HG03520 (cell line): ENCODE measurements around the gene COL7A1.
"Not testable (repeated sequence)": the region's sequence is repeated elsewhere in the genome, so short reads cannot be mapped to it uniquely, and the experiment has no call there.

ENCODE experiments used
- ATAC-seq: cut with Tn5 transposase; IDR thresholded peaks from one replicate; pipeline ENCODE4 v1.9.1; 2021; ENCODE audit warnings: mild to moderate bottlenecking, moderate library complexity; ENCODE audit not compliant: unreplicated experiment

The COL7A1 gene

DNA sequence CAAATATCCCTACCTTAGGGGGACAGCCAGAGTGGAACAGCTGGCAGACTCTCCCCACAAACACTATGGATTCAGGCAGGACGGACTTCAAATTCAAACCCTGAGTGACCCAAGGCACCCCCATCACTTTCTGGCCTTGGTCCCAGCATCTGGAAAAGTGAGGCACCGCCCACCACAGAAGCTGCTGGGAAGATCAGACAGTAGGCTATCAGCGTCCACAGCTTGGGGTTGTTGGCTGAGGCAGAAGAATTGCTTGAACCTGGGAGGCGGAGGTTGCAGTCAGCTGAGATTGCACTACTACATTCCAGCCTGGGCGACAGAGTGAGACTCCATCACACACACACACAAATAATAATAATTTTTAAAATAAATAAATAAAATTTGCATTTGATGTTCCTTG lies 47.0 kb downstream of the COL7A1 start:
- no peak for ATAC-seq

DNA sequence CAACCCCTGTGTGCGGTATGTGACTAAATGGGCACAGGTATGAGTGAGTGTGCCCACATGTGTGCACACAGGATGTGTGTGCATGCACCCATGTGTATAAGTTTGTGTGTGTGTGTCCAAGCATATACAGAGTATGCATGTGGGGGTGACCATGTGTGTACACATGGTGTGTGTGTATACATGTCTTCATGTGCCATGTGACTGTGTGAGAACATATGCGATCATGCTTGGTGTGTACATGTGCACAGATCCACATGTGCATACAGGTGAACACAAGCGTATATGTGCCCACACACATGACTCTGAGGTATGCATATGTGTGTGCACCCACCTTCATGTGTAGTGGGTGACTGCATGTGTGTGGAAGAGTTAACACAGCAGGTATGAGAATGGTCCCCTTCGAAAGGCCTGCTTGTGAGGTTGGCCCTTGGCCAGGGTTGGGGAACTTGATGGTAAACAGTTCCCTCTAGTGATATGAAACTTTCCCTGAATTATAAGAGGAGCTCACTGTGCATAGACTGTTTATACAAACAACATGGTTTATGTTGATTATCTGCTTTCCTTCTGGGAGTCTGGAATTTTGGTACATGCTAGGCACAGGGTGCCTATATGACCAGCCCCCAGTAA lies 48.8 kb downstream of the COL7A1 start:
- ATAC-seq, result no peak

DNA sequence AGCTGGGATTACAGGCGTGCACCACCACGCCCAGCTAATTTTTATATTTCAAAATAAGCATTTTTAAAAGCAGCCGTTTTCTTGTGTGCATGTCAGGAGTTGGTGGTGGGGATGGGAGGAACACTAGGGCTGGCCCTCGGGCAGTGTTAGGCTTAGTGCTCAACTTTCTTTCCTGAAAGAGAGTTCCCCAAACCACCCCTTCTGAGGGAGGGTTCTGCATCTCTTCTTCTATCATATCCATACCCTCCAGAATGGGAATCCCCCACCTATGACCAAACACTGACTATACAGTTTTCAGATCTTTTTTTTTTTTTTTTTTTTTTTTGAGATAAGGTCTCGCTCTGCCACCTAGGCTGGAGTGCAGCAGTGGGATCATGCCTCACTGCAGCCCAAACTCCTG lies 51.0 kb downstream of the COL7A1 start:
- no peak for ATAC-seq

DNA sequence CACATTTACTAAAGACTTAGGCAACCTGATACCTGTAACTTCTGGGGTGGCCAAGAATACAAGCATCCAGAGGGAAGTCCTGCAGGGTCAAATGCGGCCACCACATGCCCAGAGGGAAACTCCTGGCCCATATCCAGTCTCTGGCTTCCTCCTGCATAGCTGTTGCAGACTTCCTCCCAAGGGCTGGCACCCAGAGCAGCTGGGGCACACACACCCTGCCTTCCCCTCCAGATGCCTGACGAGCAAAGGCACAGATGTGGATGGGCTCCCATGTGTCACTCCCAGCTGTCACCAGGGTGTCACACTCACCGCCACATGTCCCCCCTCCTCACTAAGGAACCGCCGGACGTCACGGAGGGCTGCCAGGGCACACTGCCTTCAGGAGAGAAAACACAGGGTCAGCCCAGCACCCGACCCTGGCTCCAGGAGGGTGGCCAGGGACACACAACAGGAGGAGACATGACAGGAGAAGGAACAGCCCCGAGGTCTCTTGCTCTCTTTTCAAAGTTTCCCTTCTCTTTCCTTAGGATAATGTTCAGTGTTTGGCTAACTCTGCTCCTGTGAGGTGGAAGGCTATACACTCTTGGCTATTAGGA lies 51.8 kb downstream of the COL7A1 start:
- ATAC-seq, result no peak

DNA sequence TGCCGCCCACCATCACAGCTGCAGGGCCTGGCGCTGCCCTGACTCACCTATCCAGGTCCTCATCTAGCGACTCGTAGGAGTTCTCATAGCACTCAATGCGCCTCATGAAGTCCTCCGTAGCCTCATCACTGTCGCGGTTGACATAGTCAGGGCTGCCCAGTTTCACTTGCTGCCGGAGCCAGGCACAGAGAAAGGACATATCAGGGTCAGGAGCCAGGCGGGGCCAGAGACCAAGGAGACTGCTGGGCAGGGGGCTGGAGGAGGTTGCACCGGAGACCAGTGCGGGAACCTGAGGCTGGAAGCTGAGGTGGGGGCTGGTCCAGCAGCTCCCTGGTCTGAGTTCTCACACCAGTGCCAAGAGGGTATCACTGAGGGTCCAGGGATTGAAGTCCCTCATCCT lies 56.7 kb downstream of the COL7A1 start:
- ATAC-seq, result no peak

DNA sequence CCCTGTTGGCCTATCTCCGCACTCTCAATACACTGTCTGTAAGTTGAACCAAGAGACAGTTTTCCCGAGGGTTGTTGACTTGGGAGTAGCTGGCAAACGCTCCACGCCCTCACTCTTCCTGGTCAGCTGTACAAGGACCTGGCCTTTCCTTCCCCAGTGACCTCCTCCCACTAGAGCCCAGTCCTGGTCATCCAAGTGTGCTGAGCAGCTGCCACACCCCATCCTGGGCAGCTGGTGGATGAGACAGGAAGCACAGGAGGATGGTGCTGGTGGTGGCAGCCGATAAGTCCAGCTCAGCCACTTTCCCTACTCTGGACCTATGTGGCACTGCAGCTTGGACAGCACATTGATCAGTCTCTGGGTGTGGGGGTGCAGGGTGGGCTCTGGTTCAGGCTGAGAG lies 58.3 kb downstream of the COL7A1 start:
- ATAC-seq, result no peak

DNA sequence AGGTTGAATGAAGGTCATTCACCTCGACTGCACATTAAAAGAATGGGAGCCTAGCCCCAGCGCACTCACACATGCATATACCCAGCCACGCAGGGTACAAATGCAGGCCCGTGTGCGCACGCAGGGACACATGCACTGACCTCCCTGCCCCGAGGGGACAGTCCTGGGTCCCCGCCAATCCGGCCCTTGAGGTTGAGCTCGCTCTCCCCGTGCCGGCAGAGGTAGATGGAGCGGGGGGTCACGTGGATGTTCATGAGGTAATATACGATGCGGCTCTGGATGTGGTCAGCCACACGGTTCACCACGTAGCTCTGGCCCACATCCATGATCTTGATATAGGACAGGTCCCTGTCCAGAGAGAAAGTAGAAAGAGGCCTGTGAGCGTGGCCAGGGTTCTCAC lies 59.0 kb downstream of the COL7A1 start:
- no peak for ATAC-seq

DNA sequence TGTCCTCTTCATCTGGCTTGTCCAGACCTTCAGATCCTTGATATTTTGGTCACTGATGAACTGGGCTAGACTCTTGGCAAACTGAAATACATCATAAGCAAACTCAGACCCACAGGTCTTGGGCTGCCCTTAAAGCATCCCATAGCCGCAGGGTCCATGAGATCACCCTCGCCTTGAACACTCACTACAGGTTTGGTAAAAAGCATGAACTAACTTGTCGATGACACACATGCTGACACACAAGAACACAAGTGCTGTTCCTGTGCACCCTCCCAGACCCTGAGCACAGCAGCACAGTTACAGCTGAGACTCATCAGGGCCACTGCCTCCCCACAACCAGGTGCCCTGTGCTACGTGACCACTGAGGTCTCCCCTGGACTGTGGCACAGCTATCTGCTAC lies 59.6 kb downstream of the COL7A1 start:
- no peak for ATAC-seq

DNA sequence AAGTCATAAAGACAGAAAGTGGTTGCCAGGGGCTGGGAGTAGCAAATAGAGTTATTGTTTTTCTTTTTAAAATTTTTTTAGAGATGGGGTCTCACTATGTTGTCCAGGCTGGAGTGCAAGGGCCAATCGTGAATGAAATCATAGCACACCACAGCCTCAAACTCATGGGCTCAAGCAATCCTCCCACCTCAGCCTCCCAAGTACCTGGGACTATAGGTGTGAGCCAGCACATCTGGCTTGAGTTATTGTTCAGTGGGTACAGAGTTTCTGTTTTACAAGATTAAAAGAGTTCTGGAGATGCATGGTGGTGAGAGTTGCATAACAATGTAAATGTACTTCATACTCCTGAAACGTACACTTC lies 62.2 kb downstream of the COL7A1 start:
- no peak for ATAC-seq

DNA sequence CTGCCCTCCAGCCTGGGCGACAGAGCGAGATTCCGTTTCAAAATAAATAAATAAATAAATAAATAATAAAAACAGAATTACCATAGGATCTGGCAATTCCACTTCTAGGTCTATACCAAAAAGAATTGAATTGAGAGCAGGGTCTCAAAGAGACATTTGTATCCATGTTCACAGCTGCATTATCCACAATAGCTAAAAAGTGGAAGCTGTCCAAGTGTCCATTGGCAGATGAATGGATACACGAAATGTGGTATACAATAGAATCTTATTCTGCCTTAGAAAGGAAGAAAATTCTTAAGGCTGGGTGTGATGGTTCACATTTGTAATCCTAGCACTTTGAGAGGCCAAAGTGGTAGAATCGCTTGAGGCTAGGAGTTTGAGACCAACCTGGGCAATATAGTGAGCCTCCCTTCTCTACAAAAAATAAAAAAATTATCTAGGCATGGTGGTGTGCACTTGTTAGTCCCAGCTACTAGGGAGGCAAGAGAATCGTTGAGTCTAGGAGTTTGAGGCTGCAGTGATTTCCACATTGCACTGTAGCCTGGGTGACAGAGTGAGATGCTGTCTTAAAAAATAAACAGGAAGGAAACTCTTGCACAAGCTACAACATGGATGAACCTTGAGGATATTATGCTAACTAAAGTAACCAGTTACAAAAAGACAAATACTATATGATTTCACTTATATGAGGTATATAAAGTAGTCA lies 62.7 kb downstream of the COL7A1 start:
- ATAC-seq, result no peak

DNA sequence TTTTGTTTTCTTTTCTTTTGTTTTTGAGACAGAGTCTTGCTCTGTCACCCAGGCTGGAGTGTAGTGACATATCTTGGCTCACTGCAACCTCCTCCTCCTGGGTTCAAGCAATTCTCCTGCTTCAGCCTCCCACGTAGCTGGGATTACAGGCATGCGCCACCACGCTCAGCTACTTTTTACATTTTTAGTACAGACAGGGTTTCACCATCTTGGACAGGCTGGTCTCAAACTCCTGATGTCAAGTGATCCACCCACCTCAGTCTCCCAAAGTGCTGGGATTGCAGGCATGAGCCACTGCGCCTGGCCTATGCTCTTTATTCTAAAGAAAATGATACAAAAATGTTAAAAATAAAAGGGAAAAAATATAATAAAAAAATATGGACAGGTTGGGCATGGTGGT lies 64.4 kb downstream of the COL7A1 start:
- ATAC-seq, result not testable (repeated sequence)

DNA sequence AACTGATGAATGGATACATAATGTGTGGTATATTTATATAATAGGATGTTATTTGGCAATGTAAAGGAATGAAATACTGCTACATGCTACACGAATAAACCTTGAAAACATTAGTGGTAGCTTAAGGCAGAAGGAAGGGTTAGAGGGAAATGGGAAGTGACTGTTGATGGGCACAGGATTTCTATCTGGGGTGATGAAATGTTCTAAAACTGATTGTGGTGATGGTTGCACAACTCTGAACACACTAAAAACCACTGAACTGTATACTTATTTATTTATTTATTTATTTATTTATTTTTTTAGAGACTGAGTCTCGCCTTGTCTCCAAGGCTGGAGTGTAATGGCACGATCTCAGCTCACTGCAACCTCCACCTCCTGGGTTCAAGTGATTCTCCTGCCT lies 66.4 kb downstream of the COL7A1 start:
- no peak for ATAC-seq

DNA sequence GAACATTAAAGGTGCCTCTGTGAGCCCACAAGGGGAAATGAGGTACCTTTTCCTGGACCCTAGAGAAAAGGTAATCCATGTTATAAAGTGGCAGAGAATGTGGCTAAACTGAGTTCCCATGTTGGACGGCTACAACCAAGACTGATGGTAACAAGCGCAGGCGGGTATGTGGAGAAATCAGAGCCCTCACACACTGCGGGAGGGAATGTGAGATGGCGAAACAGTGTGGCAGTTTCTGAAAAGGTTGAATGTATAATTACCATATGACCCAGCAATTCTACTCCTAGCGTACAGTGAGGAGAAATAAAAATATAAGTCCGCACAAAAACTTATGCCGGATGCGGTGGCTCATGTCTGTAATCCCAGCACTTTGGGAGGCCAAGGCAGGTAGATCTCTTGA lies 67.1 kb downstream of the COL7A1 start:
- ATAC-seq, result no peak

DNA sequence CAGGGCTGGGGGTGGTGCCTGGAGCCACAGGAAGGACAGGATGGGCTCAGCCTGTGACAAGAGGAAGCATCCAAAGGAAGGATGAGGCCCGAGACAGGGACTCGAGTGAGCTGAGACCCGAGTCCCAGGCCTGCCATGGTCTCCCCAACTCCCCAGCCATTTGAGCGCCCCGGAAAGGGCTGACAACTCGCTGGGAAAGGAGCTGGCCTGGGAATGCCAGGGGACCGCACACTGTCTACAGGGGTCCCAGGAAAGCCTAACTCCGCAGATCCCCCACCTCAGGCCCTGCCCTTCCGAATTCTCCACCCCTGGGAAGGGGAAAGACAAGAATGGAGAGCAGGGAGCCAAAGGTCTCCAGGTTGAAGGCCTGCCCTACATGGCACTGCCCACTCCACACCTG lies 70.2 kb downstream of the COL7A1 start:
- no peak for ATAC-seq

DNA sequence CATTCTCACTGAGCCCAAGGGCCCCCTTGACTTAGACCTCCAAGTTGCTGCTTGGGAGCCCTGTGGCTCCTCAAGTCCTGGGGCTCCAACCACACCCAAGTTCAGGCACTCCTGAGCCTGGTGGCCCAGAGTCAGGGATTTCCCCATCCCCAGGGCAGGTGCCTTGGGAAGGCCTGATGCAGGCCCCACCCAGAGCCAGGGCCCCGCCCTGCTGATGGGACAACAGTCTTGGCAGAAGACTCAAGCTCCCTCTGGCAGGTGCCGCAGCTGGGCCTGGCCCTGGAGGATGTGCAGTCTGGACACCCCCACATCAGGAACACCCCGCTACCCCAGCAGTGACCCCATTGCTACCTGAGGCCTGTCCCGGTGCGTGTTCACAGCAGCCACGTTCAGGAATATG lies 73.5 kb downstream of the COL7A1 start:
- ATAC-seq, result no peak

DNA sequence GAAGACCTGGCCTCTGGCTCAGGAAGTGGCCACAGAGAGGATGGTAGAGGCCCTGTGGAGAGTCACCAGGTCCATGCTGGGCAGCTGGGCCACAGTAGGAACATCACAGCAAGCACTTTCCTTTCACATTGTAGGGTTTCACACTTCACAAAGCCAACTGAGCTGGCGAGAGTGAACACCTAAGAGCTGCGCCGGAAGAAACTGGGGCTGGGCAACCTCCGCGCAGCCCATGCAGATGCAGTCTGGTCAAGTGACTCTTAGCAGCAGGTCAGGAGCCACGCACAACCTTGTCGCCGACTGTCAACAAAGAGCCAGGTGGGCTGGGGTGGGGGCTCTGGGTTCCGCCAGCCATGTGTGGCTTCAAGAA lies 75.9 kb downstream of the COL7A1 start:
- no peak for ATAC-seq

DNA sequence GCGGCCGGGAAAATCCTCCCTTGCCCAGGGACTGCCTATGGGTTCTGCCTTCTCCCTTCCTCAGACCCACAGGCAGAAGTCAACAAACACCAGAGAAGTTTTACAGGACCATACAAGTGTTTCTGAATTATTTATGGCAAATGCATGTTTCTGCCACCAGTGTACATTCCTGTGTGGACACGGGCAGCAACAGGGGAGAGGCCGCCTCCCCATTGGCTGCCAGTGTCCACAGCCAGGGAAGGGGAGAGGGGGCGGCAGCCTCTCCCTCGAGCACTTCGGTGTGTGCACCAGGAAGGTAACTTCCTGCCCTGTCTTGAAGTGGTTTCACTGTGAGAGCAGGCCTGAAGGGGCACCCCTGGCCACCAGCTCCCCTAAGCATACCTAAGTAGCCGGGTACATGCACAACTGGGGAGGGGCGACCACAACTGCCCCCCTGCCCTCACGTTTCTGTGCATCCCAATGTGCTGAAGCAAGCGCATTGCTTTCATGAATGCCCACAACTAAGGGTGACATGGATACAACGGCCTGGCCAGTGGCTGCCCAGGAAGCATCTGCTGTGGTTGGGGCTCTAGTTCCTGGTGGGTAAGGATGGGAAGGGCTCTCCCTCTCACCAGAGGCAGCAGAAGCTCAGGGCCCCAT lies 76.4 kb downstream of the COL7A1 start:
- ATAC-seq, result no peak

DNA sequence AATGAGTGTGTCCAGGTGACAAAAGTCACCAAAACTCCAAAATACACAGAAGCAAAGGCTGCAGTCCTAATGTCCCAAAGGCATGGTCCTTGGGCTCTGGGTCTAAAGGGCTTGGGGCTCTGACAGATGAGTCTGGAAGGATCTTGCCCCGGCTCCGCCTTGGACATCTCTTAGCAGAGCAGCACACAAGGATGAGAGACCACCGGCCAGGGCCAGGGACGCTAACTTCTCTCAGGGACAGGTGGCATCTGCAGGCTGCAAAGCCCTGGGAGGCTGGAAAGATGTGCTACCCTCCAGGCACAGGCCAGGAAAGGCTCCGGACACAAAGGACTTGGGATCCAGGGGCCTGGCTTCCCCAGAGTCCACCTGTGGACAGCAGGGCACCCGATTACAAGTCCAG lies 77.1 kb downstream of the COL7A1 start:
- ATAC-seq, result no peak

DNA sequence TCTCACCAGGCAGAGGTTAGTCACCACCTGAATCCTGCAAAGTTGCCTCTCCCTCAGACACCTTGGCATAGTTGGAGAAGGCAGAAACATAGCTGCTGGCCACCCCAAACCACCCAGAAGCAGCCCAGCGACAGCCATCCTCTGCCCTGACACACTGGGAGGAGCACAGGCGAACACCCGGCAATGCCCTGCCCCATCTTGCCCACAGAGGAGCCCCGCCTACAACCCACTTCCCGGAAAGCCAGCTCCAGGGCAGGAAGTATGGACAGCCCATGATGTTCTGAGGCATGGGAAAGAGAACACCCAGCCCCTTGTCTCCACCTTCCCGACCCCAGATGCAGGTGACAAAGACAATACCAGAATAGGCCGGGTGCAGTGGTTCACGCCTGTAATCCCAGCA lies 78.6 kb downstream of the COL7A1 start:
- no peak for ATAC-seq

DNA sequence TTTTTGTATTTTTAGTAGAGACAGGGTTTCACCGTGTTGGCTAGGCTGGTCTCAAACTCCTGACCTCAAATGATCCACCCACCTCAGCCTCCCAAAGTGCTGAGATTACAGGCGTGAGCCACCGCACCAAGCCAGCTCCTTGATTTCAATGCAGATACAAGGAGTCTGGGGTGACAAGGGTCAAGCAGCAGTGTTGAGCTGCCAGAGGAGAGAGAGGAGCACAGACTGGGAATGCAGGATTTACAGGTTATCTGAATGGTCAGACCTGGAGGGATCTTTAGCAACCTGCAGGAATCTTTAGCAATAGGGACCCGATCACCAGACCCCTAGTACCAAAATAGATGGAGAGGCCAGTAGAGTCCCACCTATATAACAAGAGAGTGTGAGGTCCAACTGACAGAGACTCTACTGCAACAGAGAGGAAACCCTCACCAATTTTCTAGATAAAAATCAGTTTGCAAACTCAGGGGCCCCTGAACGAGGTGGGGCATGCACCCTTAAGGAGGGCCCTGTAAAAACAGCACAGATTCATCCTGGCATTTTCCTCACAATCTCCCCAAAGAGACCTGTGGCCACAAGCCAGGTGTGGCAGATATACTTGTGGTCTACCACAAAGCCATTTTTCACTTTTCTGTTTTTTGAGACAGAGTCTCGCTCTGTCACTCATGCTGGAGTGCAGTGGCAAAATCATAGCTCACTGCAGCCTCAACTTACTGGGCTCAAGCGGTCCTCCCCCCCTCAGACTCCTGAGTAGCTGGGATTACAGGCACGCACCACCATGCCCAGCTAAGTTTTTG lies 80.5 kb downstream of the COL7A1 start:
- ATAC-seq, result no peak
